D721Med (cell line): ENCODE measurements around the gene FXYD2.

Experiments
- DNase-seq: peaks from one replicate; pipeline ENCODE4 v3.0.0; 2011; ENCODE audit warnings: low spot score; ENCODE audit not compliant: insufficient read length
- FAIRE-seq: peaks from 2 replicates; lab custom pipeline; 2011; peaks lifted over from hg19 to GRCh38; lab: Jason Lieb, UNC
- TF ChIP-seq, protein P1 (sequence below): IDR thresholded peaks from 2 replicates; pipeline ENCODE4 v1.5.1; 2012; ENCODE audit warnings: mild to moderate bottlenecking, control low read depth; ENCODE audit not compliant: insufficient read depth; ENCODE audit errors: missing control alignments

FXYD2 gene

DNA sequence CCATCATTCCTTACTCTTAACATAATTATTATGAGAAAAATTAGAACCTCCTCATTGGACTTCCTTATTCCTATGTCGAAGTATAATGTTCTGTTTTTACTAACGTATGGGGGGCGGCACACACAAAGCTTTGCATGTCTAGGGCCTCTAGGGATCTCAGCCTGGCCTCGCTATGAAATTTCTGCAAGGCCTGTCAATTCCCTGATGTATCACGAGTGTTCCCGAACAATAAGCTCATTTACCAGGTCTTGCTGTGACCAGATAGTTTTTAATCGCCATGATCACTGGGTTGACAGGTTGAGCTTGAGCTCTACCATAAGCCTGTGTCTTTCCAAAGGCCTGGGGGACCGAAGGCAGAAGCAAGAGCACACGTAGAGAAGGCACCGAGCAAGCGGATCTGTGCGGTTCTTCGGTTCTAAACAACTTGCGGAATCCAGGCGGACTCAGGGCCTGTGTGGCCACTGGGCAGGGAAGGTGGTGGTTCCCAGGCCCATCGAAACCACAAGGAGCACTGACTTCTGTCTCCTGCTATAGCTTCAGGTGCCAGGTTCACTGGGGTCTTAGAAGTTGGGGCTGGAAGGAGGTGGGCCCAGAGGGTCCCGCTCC, 10.4 kb upstream of the FXYD2 start:
- TF ChIP-seq, protein P1, sequence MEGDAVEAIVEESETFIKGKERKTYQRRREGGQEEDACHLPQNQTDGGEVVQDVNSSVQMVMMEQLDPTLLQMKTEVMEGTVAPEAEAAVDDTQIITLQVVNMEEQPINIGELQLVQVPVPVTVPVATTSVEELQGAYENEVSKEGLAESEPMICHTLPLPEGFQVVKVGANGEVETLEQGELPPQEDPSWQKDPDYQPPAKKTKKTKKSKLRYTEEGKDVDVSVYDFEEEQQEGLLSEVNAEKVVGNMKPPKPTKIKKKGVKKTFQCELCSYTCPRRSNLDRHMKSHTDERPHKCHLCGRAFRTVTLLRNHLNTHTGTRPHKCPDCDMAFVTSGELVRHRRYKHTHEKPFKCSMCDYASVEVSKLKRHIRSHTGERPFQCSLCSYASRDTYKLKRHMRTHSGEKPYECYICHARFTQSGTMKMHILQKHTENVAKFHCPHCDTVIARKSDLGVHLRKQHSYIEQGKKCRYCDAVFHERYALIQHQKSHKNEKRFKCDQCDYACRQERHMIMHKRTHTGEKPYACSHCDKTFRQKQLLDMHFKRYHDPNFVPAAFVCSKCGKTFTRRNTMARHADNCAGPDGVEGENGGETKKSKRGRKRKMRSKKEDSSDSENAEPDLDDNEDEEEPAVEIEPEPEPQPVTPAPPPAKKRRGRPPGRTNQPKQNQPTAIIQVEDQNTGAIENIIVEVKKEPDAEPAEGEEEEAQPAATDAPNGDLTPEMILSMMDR = no peak
- DNase-seq (no peak), FAIRE-seq (no peak)

GRCh38 chr11:117834068-117834810, 9.7 kb upstream of the FXYD2 start:
- FAIRE-seq (no peak), DNase-seq (no peak)
- TF ChIP-seq, protein P1 = no peak

GRCh38 chr11:117833401-117833891, 8.9 kb upstream of the FXYD2 start:
- TF ChIP-seq, protein P1 = no peak
- no peak for FAIRE-seq
- no peak for DNase-seq

DNA sequence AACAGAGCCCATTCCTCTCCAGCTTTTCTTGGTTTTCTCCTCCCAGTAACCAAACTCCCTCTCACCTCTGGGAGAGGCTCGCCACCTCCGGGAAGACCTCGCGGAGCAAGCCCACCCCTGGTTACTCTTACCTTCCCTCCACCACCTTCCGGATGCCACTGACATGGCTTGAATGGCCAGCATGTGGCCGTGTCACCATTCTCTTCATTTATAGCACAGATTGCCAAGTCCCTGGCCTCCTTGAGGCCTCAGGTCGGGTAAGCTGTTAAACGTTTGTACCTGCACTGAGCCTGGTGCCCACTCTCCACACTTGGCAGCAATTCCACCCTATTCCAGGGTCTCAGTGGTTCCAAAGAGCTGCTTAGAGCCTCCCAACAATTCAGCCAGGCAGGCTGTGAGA, 8.0 kb upstream of the FXYD2 start:
- FAIRE-seq (no peak), DNase-seq (no peak)
- TF ChIP-seq, protein P1 = no peak

DNA sequence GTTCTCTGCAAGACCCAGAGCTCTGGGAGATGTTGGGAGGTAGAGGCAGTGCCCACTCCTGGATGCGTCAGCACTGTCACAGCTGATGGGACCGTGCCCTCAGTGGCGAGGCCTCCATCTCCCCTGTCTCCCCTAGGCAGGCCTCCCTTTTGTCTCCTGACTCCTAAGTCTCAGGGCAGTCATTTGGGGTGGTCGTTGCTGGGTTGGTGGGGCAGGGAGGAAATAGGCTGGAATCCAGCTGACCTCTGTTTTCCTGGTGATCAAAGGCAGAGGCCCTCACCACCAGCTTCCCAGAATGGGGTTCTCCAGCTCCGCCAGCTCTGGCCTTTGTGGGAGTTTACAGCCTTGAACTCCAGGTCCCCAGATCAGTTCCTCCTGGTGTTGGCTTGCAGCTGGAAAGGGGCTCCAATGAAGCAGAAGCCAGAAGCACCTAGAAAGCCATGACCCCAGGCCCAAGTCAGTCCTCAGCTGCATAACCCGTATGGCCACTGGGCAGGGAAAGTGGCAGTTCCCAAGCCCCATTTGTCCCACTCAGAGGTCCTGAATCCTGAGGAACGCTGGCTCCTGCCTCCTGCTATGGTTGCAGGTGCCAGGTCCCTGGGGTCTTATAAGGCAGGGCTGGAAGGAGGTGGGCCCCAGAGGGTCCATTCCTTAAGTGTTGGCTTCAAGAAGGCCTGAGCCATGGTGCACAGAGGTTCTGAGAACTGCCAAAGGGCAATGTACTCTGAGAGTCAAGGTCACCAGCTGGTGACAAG, 7.3 kb upstream of the FXYD2 start:
- DNase-seq = no peak
- TF ChIP-seq, protein P1 = no peak
- no peak for FAIRE-seq

- DNase-seq (no peak), FAIRE-seq (no peak)
- TF ChIP-seq, protein P1 = no peak
These were observed 6.3 kb upstream of the FXYD2 start for GRCh38 chr11:117830674-117831351.
